HG03025 (cell line): ENCODE measurements around the gene MSANTD1.

Source experiments
- ATAC-seq: cut with Tn5 transposase; IDR thresholded peaks from one replicate; pipeline ENCODE4 v1.9.1; 2021; ENCODE audit warnings: mild to moderate bottlenecking, moderate library complexity; ENCODE audit not compliant: unreplicated experiment, low FRiP score

Gene MSANTD1

GRCh38 chr4:3215256-3215655 is 33.7 kb upstream of the MSANTD1 start:
- no peak for ATAC-seq

- ATAC-seq = no peak
These were observed 33.2 kb upstream of the MSANTD1 start for GRCh38 chr4:3215733-3216132.

GRCh38 chr4:3217266-3217665 is 31.7 kb upstream of the MSANTD1 start:
- no peak for ATAC-seq

GRCh38 chr4:3217771-3218170 is 31.2 kb upstream of the MSANTD1 start:
- no peak for ATAC-seq

GRCh38 chr4:3218824-3219760 is 29.9 kb upstream of the MSANTD1 start:
- no peak for ATAC-seq

- ATAC-seq = no peak
These were observed 29.0 kb upstream of the MSANTD1 start for GRCh38 chr4:3219761-3220475.

GRCh38 chr4:3220476-3221183 is 28.3 kb upstream of the MSANTD1 start:
- ATAC-seq = no peak

GRCh38 chr4:3221184-3221494 is 27.8 kb upstream of the MSANTD1 start:
- ATAC-seq = no peak

GRCh38 chr4:3221996-3222395 is 27.0 kb upstream of the MSANTD1 start:
- ATAC-seq = no peak

GRCh38 chr4:3223346-3223745 is 25.6 kb upstream of the MSANTD1 start:
- no peak for ATAC-seq

GRCh38 chr4:3223956-3224748 is 24.8 kb upstream of the MSANTD1 start:
- ATAC-seq = no peak

GRCh38 chr4:3225071-3225850 is 23.7 kb upstream of the MSANTD1 start:
- ATAC-seq = no peak

- ATAC-seq = no peak
These were observed 23.0 kb upstream of the MSANTD1 start for GRCh38 chr4:3225936-3226335.

GRCh38 chr4:3226467-3226866 is 22.5 kb upstream of the MSANTD1 start:
- no peak for ATAC-seq

- ATAC-seq = no peak
These were observed 22.0 kb upstream of the MSANTD1 start for GRCh38 chr4:3226944-3227343.

GRCh38 chr4:3227878-3228675 is 20.9 kb upstream of the MSANTD1 start:
- ATAC-seq = no peak

- ATAC-seq = no peak
These were observed 20.1 kb upstream of the MSANTD1 start for GRCh38 chr4:3228881-3229280.

- ATAC-seq = no peak
These were observed 19.6 kb upstream of the MSANTD1 start for GRCh38 chr4:3229328-3229727.

GRCh38 chr4:3229964-3230363 is 19.0 kb upstream of the MSANTD1 start:
- no peak for ATAC-seq
